ENCODE measurements around the gene CCDC89. TPM values are rescaled to one million over a fixed set of nuclear protein-coding genes. Genes with fewer than 3 reads are reported as not detected.

CCDC89 gene
- total and polyA plus RNA-seq, 5 donors from 2014 or later, result not detected

- Histone ChIP-seq H3K27me3 (ENCODE audit: control insufficient read depth, insufficient read depth, low read length) (peaks cover 16% of the 10 kb centered on the region), H3K4me1 (ENCODE audit: control insufficient read depth, insufficient read depth, low read length, poor library complexity, severe bottlenecking) (peaks cover 7% of the 10 kb centered on the region), H3K36me3 (ENCODE audit: control insufficient read depth, insufficient read depth, low read length) (no peaks in the 10 kb centered on the region), H3K9me3 (ENCODE audit: control insufficient read depth in 2 of 2, low read length in 2 of 2) (no peaks in the 10 kb centered on the region), H3K27ac (ENCODE audit: insufficient read depth, low read length, poor library complexity, severe bottlenecking) (no peak overlapping the region), H3K4me3 (ENCODE audit: low read depth, low read length) (no peak overlapping the region)
- no peak for DNase-seq
- peaks cover 5% of the 10 kb centered on the region for H3K36me3 Mint-ChIP-seq
- peak overlapping the region in 1 of 4 donors; percentile 64 for H3K4me3 Mint-ChIP-seq
- peaks cover 0 to 15% (median 10%) of the 10 kb centered on the region in 4 donors for H3K4me1 Mint-ChIP-seq
- no peak for ATAC-seq (ENCODE audit: low read depth in 2 of 2)
- H3K9me3 Mint-ChIP-seq, result no peaks in the 10 kb centered on the region
- H3K27ac Mint-ChIP-seq, result no peak overlapping the region
- H3K27me3 Mint-ChIP-seq, result peaks cover 41% of the 10 kb centered on the region
Observed at GRCh38 chr11:85643191-85643614, 42.8 kb downstream of the CCDC89 start.

- H3K27ac ChIP-seq (ENCODE audit: insufficient read depth, low read length, poor library complexity, severe bottlenecking), result no peak overlapping the region
- peaks cover 50% of the 10 kb centered on the region for H3K36me3 ChIP-seq (ENCODE audit: control insufficient read depth, insufficient read depth, low read length)
- ATAC-seq (ENCODE audit: low read depth in 2 of 2) (no peak), DNase-seq (no peak)
- no peak overlapping the region for H3K4me3 ChIP-seq (ENCODE audit: low read depth, low read length)
- peaks cover 0 to 19% (median 8%) of the 10 kb centered on the region in 4 donors for H3K4me1 Mint-ChIP-seq
- no peaks in the 10 kb centered on the region for H3K4me1 ChIP-seq (ENCODE audit: control insufficient read depth, insufficient read depth, low read length, poor library complexity, severe bottlenecking)
- H3K36me3 Mint-ChIP-seq, result peaks cover 30% of the 10 kb centered on the region
- no peak overlapping the region for H3K4me3 Mint-ChIP-seq
- no peaks in the 10 kb centered on the region for H3K9me3 ChIP-seq (ENCODE audit: control insufficient read depth in 2 of 2, low read length in 2 of 2)
- no peak overlapping the region for H3K27ac Mint-ChIP-seq
- no peaks in the 10 kb centered on the region for H3K27me3 ChIP-seq (ENCODE audit: control insufficient read depth, insufficient read depth, low read length)
- H3K9me3 Mint-ChIP-seq, result no peaks in the 10 kb centered on the region
- no peaks in the 10 kb centered on the region for H3K27me3 Mint-ChIP-seq
Observed at GRCh38 chr11:85634747-85635146, 51.2 kb downstream of the CCDC89 start.

Other genes with a start within 250 kb of the CCDC89 start
- gene DLG2, start 58.9 kb downstream of the CCDC89 start, total RNA-seq, result 2.0 TPM
- gene DLG2, start 58.9 kb downstream of the CCDC89 start, polyA plus RNA-seq, result 1 to 10 TPM in 1 of 4 donors, under 1 TPM in 3; 0.26 to 1.9 (median 0.93) TPM
- 21.7 TPM for gene TMEM126B, start 57.6 kb downstream of the CCDC89 start, total RNA-seq
- 10 to 100 TPM; 52.8 to 76.7 (median 65.6) TPM for gene TMEM126B, start 57.6 kb downstream of the CCDC89 start, polyA plus RNA-seq
- 22.3 TPM for gene TMEM126A, start 38.2 kb downstream of the CCDC89 start, total RNA-seq
- 10 to 100 TPM; 69.2 to 78.7 (median 73.0) TPM for gene TMEM126A, start 38.2 kb downstream of the CCDC89 start, polyA plus RNA-seq
- 57.0 TPM for gene CREBZF, start 21.1 kb downstream of the CCDC89 start, total RNA-seq
- 10 to 100 TPM; 12.1 to 15.4 (median 13.8) TPM for gene CREBZF, start 21.1 kb downstream of the CCDC89 start, polyA plus RNA-seq
- gene SYTL2, start 124.9 kb upstream of the CCDC89 start, total RNA-seq, result 40.0 TPM
- 1 to 10 TPM; 4.5 to 6.8 (median 5.1) TPM for gene SYTL2, start 124.9 kb upstream of the CCDC89 start, polyA plus RNA-seq
- not detected for gene CCDC83, start 169.2 kb upstream of the CCDC89 start, total RNA-seq
- gene CCDC83, start 169.2 kb upstream of the CCDC89 start, polyA plus RNA-seq, result not detected